VCaP (cell line): ENCODE data around the gene OR6C2.
"Not testable (repeated sequence)": the region's sequence is repeated elsewhere in the genome, so short reads cannot be mapped to it uniquely, and the experiment has no call there.

Experiments used
- H3K27ac ChIP-seq: fragments of 450-650 bp; 2 replicates; pipeline ENCODE4 v1.5.1; 2017
- TF ChIP-seq, protein P1 (sequence below): fragments of 450-650 bp; conservative IDR thresholded peaks from 2 replicates; pipeline ENCODE4 v1.5.1; 2017; ENCODE audit warnings: mild to moderate bottlenecking, moderate library complexity

Gene OR6C2

DNA sequence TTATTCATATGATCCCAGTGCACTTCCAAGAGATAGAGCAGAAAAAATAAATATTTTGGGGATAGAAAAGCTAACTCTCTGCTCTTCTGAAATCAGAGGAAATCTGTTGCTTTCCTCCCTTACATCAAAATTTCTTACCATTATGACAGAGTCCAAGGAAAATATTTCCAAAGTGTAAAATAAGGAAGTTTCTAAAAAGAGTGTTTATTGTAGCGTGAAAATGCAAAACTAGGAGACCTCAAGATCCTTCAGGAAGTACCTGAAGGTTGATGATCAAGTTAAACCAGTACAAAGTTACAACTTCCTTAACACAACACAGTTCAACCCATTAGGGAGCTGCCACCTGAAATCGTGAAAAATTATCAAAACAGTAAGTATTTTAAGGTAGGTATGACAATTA, at the start of gene OR6C2:
TSS of gene OR6C2 (plus strand) at position 301 of the 400 bp plus-strand sequence. CDS start 8,138 bp downstream, outside the sequence.
- TF ChIP-seq, protein P1, sequence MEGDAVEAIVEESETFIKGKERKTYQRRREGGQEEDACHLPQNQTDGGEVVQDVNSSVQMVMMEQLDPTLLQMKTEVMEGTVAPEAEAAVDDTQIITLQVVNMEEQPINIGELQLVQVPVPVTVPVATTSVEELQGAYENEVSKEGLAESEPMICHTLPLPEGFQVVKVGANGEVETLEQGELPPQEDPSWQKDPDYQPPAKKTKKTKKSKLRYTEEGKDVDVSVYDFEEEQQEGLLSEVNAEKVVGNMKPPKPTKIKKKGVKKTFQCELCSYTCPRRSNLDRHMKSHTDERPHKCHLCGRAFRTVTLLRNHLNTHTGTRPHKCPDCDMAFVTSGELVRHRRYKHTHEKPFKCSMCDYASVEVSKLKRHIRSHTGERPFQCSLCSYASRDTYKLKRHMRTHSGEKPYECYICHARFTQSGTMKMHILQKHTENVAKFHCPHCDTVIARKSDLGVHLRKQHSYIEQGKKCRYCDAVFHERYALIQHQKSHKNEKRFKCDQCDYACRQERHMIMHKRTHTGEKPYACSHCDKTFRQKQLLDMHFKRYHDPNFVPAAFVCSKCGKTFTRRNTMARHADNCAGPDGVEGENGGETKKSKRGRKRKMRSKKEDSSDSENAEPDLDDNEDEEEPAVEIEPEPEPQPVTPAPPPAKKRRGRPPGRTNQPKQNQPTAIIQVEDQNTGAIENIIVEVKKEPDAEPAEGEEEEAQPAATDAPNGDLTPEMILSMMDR, result no peak
- no peak within 1 kb of the TSS for H3K27ac ChIP-seq

DNA sequence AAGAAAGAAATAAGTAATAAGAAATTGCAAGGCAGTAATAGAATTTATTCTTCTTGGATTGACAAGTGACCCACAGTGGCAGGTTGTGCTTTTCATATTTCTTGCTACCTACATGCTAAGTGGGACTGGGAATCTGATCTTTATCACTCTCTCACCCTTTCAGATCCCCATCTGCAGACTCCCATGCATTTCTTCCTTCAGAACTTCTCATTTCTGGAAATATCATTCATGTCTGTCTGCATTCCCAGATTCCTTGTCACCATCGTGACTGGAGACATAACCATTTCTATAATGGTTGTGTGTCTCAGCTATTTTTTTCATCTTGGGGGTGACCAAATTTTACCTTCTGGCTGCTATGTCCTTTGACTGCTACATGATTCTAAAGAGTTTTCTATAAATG, 47.5 kb upstream of the OR6C2 start:
- TF ChIP-seq, protein P1, result no peak
- H3K27ac ChIP-seq, result no peak overlapping the region

DNA sequence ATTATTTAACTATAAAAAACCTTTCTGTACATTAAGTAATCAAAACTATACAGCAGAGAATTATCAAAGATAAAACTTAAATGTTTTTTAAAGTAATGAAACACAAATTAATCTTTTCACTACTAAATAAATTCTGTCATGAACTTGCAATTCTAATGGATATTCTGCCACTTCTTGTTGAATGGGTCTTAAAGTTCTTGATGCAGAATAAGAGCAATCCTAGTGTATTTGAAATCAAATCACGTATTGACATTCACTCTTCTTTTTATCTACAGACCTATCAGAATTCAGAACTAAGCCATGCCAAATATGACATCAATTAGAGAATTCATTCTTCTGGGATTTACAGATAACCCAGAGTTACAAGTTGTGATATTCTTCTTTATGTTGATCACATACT, 43.6 kb upstream of the OR6C2 start, which contains the start of gene OR6C65:
TSS of gene OR6C65 (plus strand) at position 301 of the 400 bp plus-strand sequence. CDS start at position 301, 0 bp downstream.
- TF ChIP-seq, protein P1, result no peak
- H3K27ac ChIP-seq, result no peak within 1 kb of the TSS

DNA sequence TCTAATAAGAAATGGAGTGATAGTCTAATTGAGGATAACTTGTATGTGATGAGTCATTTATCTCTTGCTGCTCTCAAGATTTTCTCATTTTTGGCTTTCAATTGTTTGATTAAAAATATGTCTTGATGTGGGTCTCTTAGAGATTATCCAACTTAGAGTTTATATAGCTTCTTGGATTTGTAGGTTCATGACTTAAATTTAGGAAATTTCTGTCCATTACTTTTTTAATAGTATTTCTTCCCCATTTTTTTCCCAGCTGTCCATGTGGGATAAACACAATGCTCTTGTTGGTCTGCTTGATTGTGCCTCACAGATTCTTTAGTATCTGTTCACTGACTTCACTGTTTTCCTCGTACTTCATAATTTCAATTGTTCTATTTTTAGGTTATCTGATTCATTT, 36.0 kb upstream of the OR6C2 start:
- no peak overlapping the region for H3K27ac ChIP-seq
- TF ChIP-seq, protein P1, result no peak

DNA sequence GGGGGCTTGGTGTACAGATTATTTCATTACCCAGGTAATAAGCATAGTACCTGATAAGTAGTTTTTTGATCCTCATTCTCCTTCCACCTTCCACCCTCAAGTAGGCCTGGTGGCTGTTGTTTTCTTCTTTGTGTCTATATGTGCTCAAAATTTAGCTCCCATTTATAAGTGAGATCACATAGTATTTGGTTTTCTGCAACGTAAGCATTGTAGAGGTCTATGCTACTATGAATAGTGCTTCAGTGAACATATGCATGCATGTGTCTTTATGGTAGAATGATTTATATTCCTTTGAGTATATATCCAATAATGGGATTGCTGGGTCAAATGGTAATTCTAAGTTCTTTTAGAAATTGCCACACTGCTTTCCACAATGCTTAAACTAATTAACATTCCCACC, 34.7 kb upstream of the OR6C2 start:
- not testable (repeated sequence) for H3K27ac ChIP-seq

DNA sequence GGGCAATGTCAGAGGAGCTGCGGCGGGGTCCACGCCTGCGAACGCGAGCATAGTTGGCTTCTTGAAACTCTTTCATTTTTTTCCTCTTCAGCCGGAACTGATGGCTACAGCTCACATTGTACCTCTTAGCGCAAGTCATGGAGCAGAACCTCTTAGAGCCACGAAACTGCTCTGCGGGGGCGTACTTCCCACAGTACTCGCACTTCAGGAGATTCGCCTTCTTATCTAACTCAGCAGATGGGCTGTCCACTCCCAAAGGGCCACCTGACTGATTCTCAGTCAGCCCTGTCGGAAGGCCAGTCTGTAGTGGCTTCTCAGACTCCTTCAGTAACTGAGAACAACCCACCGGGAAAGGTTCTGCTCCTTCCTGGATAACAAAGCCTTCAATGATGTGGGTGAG, 31.7 kb upstream of the OR6C2 start:
- H3K27ac ChIP-seq, result not testable (repeated sequence)

DNA sequence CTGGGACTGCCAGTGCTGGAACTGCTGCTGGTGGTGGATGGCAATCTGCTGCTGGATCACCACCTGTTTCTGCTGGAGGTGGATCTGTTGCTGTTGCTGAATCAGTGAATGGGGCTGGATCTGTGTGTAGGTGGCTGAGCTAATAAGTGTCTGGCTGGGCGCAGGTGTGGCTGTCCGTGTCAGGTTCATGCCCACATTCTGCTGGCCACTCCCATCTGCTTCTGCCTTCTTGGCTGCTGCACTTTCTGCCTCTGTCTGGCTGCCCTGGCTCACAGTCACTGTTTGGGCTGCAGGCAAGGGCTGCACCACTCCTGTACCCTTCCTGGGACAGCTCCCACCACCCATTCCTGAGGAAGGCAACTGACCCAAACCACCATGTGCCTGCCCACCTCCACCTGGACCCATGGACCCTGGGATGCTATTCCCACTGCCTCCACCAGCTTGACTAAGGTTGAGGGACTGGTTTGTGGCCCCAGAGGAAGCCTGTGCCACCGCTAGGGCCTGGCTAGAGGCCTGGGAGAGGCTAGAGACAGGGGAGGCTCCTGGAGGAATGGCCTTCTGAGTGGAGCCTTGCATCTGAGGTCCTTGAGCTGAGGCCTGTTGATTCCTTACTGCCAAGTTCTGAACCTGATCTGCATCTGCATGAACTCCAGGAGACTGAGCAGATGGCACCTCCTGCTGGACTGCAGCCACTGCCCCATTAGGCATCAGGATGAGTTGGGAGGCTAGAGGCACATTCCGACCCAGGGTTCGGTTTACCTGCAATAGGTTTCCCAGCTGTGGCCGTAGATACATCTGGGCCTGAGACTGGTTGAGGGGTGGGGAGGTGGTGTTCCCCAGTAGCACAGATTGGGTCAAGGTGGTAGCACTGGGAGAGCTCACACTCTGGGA, 30.1 kb upstream of the OR6C2 start:
- H3K27ac ChIP-seq, result not testable (repeated sequence)

DNA sequence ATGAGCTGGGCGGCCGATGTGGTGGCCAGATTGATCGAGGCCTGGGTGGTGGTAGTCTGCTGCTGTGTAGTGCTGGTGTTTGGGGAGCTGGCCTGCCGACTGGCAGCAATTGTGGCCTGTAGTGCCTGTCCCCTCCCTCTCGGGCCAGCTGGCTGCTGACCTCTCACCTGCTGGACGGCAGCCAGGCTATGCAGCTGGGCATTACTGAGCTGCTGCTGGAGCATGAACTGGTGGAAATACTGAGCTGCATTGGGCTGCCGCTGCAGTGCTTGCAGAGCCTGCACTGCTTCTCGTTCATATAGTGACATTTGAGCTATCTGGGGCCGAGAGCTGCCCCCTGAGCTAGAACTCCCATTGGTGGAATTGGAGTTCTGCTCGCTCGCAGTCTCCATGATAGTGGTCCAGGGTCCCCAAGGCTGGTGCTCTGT, 29.5 kb upstream of the OR6C2 start:
- not testable (repeated sequence) for H3K27ac ChIP-seq

DNA sequence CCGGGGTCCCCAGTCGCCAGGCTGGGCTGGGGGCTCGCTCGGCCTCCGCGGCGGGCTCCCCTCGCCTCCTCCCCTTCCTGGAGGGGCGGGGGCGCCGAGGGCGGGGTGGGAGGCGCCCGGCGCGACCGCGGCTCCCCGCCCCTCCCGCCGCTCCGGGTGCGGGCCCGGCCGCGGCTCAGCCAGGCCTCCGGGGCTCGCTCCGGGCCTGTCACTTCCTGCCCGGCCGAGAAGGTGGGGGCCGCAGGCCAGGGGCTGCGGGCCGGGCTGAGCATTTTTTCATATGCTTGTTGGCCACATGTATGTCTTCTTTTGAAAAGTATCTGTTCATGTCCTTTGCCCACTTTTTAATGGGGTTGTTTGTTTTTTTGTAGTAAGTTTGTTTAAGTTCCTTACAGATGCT, 29.0 kb upstream of the OR6C2 start:
- H3K27ac ChIP-seq, result not testable (repeated sequence)

DNA sequence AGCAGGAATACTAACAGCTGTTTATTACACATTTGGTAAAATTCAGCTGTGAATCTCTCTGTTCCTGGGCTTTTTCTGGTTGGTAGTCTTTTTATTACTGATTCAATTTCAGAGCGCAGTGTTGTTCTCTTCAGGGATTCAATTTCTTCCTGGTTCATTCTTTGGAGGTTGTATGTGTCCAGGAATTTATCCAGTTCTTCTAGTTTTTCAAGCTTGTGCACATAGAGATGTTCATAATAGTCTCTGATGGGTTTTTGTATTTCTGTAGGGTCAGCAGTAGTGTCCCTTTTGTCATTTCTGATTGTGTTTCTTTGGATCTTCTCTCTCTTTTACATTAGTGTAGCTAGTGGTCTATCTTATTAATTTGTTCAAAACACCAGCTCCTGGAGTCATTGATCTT, 26.9 kb upstream of the OR6C2 start:
- no peak overlapping the region for H3K27ac ChIP-seq
- TF ChIP-seq, protein P1, result no peak
